HCT116 (cell line): ENCODE results near the gene BLOC1S5.

Source experiments
- CEBPB ChIP-seq: IDR thresholded peaks from 2 replicates; pipeline ENCODE4 v1.6.1; 2012; ENCODE audit warnings: low read depth
- EGR1 ChIP-seq: IDR thresholded peaks from 2 replicates; pipeline ENCODE4 v1.6.1; 2012; ENCODE audit warnings: low read depth
- POLR2A ChIP-seq: IDR thresholded peaks from 2 replicates; pipeline ENCODE4 v1.7.0; 2011; ENCODE audit warnings: borderline replicate concordance; ENCODE audit not compliant: insufficient read depth, insufficient read length; ENCODE audit errors: extremely low read depth
- POLR2AphosphoS5 ChIP-seq: IDR thresholded peaks from 2 replicates; pipeline ENCODE4 v1.6.1; 2011; ENCODE audit warnings: mild to moderate bottlenecking, low read depth, low read length, moderate library complexity

DNA sequence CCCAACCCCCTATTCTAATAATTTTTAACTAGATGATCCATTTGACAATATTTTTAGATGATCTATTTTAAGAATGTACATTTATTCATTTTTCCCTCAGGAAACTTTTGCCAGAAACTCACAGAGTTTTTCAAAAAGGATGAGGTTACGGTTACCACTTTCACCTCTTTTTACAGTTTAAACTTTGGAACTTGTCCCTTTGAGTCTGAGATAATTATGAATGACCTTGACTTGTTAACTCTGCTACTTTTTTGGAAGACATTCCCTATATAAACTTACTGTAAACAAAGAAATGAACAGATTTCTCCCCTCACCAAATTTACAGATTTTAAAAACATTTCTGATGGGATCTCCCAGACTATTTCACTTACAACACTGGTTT is 18.4 kb upstream of the BLOC1S5 start:
- TF ChIP-seq EGR1 = no peak
- no peak for TF ChIP-seq CEBPB
- TF ChIP-seq POLR2AphosphoS5 = no peak
- no peak for TF ChIP-seq POLR2A
